GM23248 (cell line): ENCODE results near the gene AP1G2. TPM values are rescaled to one million over a fixed set of nuclear protein-coding genes. Genes with fewer than 3 reads are reported as not detected.

Source experiments
- DNase-seq: peaks from one replicate; pipeline ENCODE4 v3.0.0-alpha.2; 2015
- H2AFZ ChIP-seq: fragments of 200-600 bp; sonication (generic); 2 replicates; pipeline ENCODE4 v1.6.1; 2016; ENCODE audit warnings: antibody characterized with exemption
- H3F3A ChIP-seq: fragments of 200-600 bp; sonication (generic); 2 replicates; pipeline ENCODE4 v1.6.1; 2016; ENCODE audit warnings: mild to moderate bottlenecking, antibody characterized with exemption, mixed run types; ENCODE audit not compliant: insufficient read depth
- H3K27ac ChIP-seq: fragments of 200-600 bp; sonication (generic); 2 replicates; pipeline ENCODE4 v1.5.1; 2016; ENCODE audit warnings: mild to moderate bottlenecking
- H3K27me3 ChIP-seq: fragments of 200-600 bp; sonication (generic); replicated peaks from 2 replicates; pipeline ENCODE4 v1.6.1; 2016; ENCODE audit warnings: mild to moderate bottlenecking; ENCODE audit not compliant: insufficient read depth
- H3K36me3 ChIP-seq: fragments of 200-600 bp; sonication (generic); 2 replicates; pipeline ENCODE4 v1.6.1; 2016; ENCODE audit warnings: low read depth, mild to moderate bottlenecking
- H3K4me1 ChIP-seq: fragments of 200-600 bp; sonication (generic); 2 replicates; pipeline ENCODE4 v1.6.1; 2016; ENCODE audit warnings: mild to moderate bottlenecking; ENCODE audit not compliant: insufficient read depth
- H3K4me2 ChIP-seq: fragments of 200-600 bp; sonication (generic); one replicate; pipeline ENCODE4 v1.6.1; 2016; ENCODE audit warnings: mild to moderate bottlenecking; ENCODE audit not compliant: unreplicated experiment
- H3K4me3 ChIP-seq: fragments of 200-600 bp; sonication (generic); 2 replicates; pipeline ENCODE4 v1.5.1; 2016; ENCODE audit warnings: mild to moderate bottlenecking
- H3K79me2 ChIP-seq: fragments of 200-600 bp; sonication (generic); 2 replicates; pipeline ENCODE4 v1.6.1; 2016; ENCODE audit warnings: mild to moderate bottlenecking; ENCODE audit not compliant: insufficient read depth
- H3K9ac ChIP-seq: fragments of 200-600 bp; sonication (generic); 2 replicates; pipeline ENCODE4 v1.6.1; 2016; ENCODE audit warnings: mild to moderate bottlenecking
- H3K9me2 ChIP-seq: fragments of 200-600 bp; sonication (generic); 2 replicates; pipeline ENCODE4 v1.6.1; 2016; ENCODE audit warnings: mixed run types, mild to moderate bottlenecking, moderate library complexity; ENCODE audit not compliant: insufficient read depth
- H3K9me3 ChIP-seq: fragments of 200-600 bp; sonication (generic); one replicate; pipeline ENCODE4 v1.6.1; 2017; ENCODE audit warnings: low read depth
- H4K20me1 ChIP-seq: fragments of 200-600 bp; sonication (generic); 2 replicates; pipeline ENCODE4 v1.6.0; 2016; ENCODE audit not compliant: insufficient read depth
- EZH2 ChIP-seq: fragments of 200-600 bp; sonication (generic); IDR thresholded peaks from 2 replicates; pipeline ENCODE4 v1.6.1; 2018; ENCODE audit warnings: antibody characterized with exemption, mild to moderate bottlenecking; ENCODE audit not compliant: insufficient read depth, poor library complexity, severe bottlenecking
- EZH2phosphoT487 ChIP-seq: fragments of 200-600 bp; sonication (generic); IDR thresholded peaks from 2 replicates; pipeline ENCODE4 v1.6.1; 2018; ENCODE audit warnings: antibody characterized with exemption, moderate library complexity, mild to moderate bottlenecking, low read depth; ENCODE audit not compliant: insufficient read depth
- WGBS, 2 experiments: methylation state at CpG; one replicate each; pipeline ENCODE4 v1.1.6; 2015 to 2017; ENCODE audit warnings: low lambda C conversion rate in 2 of 2, low coverage in 1 of 2; ENCODE audit errors: missing lambda C conversion rate in 2 of 2; 5-methylcytosine and 5-hydroxymethylcytosine counted together
- in situ Hi-C: fragments of 300-500 bp; cut with MboI; formaldehyde crosslinking; loops from 2 replicates; pipeline ENCODE4 v1.15.0; 2020
- polyA plus RNA-seq: library from polyadenylated mRNA; unstranded; fragments of >200 nt; fragmentation: Nextera tagmentation; extraction: Ambion mirVana; gene quantifications from 2 replicates; pipeline ENCODE4 v1.2.1, GENCODE V29; 2016
- total RNA-seq: library from RNA; depleted of rRNA; stranded (reverse); fragments of >200 nt; shearing (Covaris generic); gene quantifications from 2 replicates; pipeline ENCODE4 v1.2.3, GENCODE V29; 2014

AP1G2 gene
- total and polyA plus RNA-seq, 2 experiments from 2014 or later: 10.2 to 13.7 TPM

- Histone ChIP-seq H3K27ac (no peak overlapping the region), H4K20me1 (no peaks in the 10 kb centered on the region), H3K79me2 (peaks cover 23% of the 10 kb centered on the region), H3K9me3 (no peaks in the 10 kb centered on the region), H3K4me2 (no peak overlapping the region), H3K4me3 (no peak overlapping the region), H2AFZ (no peak overlapping the region), H3K9ac (no peak overlapping the region; the same call in 1 of the 2 replicates), H3K4me1 (peaks cover 17% of the 10 kb centered on the region), H3K36me3 (no peaks in the 10 kb centered on the region; the same call in 1 of the 2 replicates), H3K27me3 (no peaks in the 10 kb centered on the region), H3F3A (peaks cover 14% of the 10 kb centered on the region; the same call in 1 of the 2 replicates), H3K9me2 (no peaks in the 10 kb centered on the region)
- no peak for DNase-seq
- 85 to 89% methylated on average over 9 to 10 of the region's 10 CpGs for WGBS, 2 experiments
- TF ChIP-seq EZH2phosphoT487 (no peak), EZH2 (no peak)
- in situ Hi-C loops: loop anchor here (10.0 kb wide), 1 partner anchor 74 kb away; no protein-coding TSS in a partner anchor
These were observed 9.1 kb downstream of the AP1G2 start for GRCh38 chr14:23558346-23559009.

DNA sequence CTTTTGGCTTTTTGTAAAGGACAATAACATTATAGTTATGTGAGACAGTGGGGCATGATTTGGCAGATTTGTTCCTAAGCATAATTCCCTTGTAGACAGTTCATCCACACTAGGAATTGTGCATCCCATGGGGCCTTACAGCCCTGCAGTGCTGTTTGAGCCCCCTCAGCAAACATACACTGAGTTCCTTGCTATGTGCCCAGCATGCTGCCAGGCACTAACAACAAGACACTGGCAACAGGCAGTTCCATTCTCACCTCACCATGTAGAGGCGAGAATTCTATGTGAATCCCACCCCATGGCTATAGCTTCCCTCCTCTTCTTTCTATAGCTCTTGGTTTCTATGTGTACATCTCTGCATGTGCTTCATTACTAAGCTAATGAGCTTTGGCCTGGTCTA lies 9.6 kb downstream of the AP1G2 start:
- TF ChIP-seq EZH2phosphoT487: no peak
- no peak for TF ChIP-seq EZH2
- Histone ChIP-seq H3K4me2 (no peak overlapping the region), H3K4me3 (no peak overlapping the region), H3K27ac (no peak overlapping the region), H3K9ac (peak overlapping the region; percentile 91), H3K4me1 (peaks cover 17% of the 10 kb centered on the region), H4K20me1 (no peaks in the 10 kb centered on the region), H2AFZ (no peak overlapping the region), H3K79me2 (peaks cover 23% of the 10 kb centered on the region), H3F3A (peaks cover 11% of the 10 kb centered on the region; the same call in 1 of the 2 replicates), H3K27me3 (no peaks in the 10 kb centered on the region), H3K9me3 (no peaks in the 10 kb centered on the region), H3K9me2 (no peaks in the 10 kb centered on the region), H3K36me3 (no peaks in the 10 kb centered on the region; the same call in 1 of the 2 replicates)
- in situ Hi-C loops: loop anchor here (10.0 kb wide), 1 partner anchor 73 kb away; no protein-coding TSS in a partner anchor
- no peak for DNase-seq
- 90 to 95% methylated on average over 1 of the region's 1 CpG for WGBS, 2 experiments

DNA sequence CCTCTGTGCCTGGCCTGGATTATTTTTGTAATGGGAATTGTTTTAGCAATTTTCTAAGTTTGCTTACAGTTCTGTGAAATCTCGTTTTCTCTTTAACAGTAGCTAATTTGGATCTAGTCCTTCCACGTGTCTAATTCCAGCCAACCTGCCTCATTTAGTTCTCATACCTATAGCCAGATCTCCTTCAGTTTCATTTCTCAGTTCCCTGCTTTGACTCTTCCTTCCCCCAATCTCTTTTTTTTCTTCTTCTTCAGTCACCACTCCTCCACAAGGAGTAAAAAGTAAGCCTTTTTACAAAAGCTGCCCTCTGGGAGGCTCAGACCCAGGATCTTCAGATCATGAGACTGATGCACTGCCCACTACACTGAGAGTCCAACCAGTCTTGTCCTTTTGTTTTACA lies 10.1 kb downstream of the AP1G2 start:
- TF ChIP-seq EZH2: no peak
- TF ChIP-seq EZH2phosphoT487: no peak
- Histone ChIP-seq H3K4me3 (peak overlapping the region; percentile 88; the same call in 1 of the 2 replicates), H3K36me3 (no peaks in the 10 kb centered on the region; the same call in 1 of the 2 replicates), H3K79me2 (peaks cover 23% of the 10 kb centered on the region), H3K4me1 (peaks cover 17% of the 10 kb centered on the region), H3K9ac (peak overlapping the region; percentile 91), H4K20me1 (no peaks in the 10 kb centered on the region), H3K9me3 (no peaks in the 10 kb centered on the region), H3F3A (peaks cover 8% of the 10 kb centered on the region; the same call in 1 of the 2 replicates), H3K27me3 (no peaks in the 10 kb centered on the region), H2AFZ (no peak overlapping the region), H3K4me2 (peak overlapping the region; percentile 92), H3K9me2 (no peaks in the 10 kb centered on the region), H3K27ac (no peak overlapping the region)
- in situ Hi-C loops: loop anchor here (10.0 kb wide), 1 partner anchor 73 kb away; no protein-coding TSS in a partner anchor
- 32 to 36% methylated on average over 2 of the region's 2 CpGs for WGBS, 2 experiments
- DNase-seq: no peak

GRCh38 chr14:23556700-23557440 lies 10.7 kb downstream of the AP1G2 start:
- H3K9ac ChIP-seq: peak overlapping the region; percentile 91
- H3K36me3 ChIP-seq: no peaks in the 10 kb centered on the region; the same call in 1 of the 2 replicates
- no peaks in the 10 kb centered on the region for H4K20me1 ChIP-seq
- peak; percentile 30 for DNase-seq
- H3K4me3 ChIP-seq: peak overlapping the region; percentile 88
- H3K4me1 ChIP-seq: peaks cover 17% of the 10 kb centered on the region
- WGBS, 2 experiments: 45% methylated on average over 17 of the region's 17 CpGs
- H3K27ac ChIP-seq: no peak overlapping the region
- no peaks in the 10 kb centered on the region for H3K9me2 ChIP-seq
- TF ChIP-seq EZH2phosphoT487 (no peak), EZH2 (no peak)
- H3K79me2 ChIP-seq: peaks cover 23% of the 10 kb centered on the region
- no peaks in the 10 kb centered on the region for H3K27me3 ChIP-seq
- H2AFZ ChIP-seq: peak overlapping the region; percentile 91
- H3K4me2 ChIP-seq: peak overlapping the region; percentile 92
- in situ Hi-C loops: loop anchor here (10.0 kb wide), 1 partner anchor 72 kb away; no protein-coding TSS in a partner anchor
- H3F3A ChIP-seq: peaks cover 8% of the 10 kb centered on the region; the same call in 1 of the 2 replicates
- H3K9me3 ChIP-seq: no peaks in the 10 kb centered on the region
